Neural cell (in vitro differentiated cells): ENCODE data around the gene CHD6. TPM values are rescaled to one million over a fixed set of nuclear protein-coding genes. Genes with fewer than 3 reads are reported as not detected.

ENCODE experiments used
- H2AFZ ChIP-seq: fragments of 200-600, 300-800 bp; sonication (generic), shearing (Covaris generic); 2 replicates; pipeline ENCODE4 v1.6.0; 2014; ENCODE audit warnings: low read depth, mild to moderate bottlenecking, antibody characterized with exemption, low read length, moderate library complexity
- H3F3A ChIP-seq: fragments of 200-600 bp; shearing (Covaris generic); 2 replicates; pipeline ENCODE4 v1.6.1; 2016; ENCODE audit warnings: mild to moderate bottlenecking, moderate library complexity, mixed read lengths, antibody characterized with exemption, low read length; ENCODE audit not compliant: insufficient read depth, poor library complexity, severe bottlenecking
- H3K27ac ChIP-seq: fragments of 200-600, 300-800 bp; sonication (generic), shearing (Covaris generic); 2 replicates; pipeline ENCODE4 v1.5.1; 2014; ENCODE audit warnings: mild to moderate bottlenecking, low read length, moderate library complexity
- H3K27me3 ChIP-seq: fragments of 300-800, 200-600 bp; sonication (generic), shearing (Covaris generic); 2 replicates; pipeline ENCODE4 v1.6.0; 2014; ENCODE audit warnings: mild to moderate bottlenecking, low read depth, low read length, moderate library complexity; ENCODE audit not compliant: insufficient read depth
- H3K36me3 ChIP-seq: fragments of 300-800, 200-600 bp; sonication (generic), shearing (Covaris generic); 2 replicates; pipeline ENCODE4 v1.5.1; 2014; ENCODE audit warnings: mild to moderate bottlenecking, antibody characterized with exemption, low read length, moderate library complexity; ENCODE audit not compliant: insufficient read depth
- H3K4me2 ChIP-seq: fragments of 300-800, 200-600 bp; sonication (generic), shearing (Covaris generic); 2 replicates; pipeline ENCODE4 v1.6.0; 2014; ENCODE audit warnings: mild to moderate bottlenecking, low read length
- H3K4me3 ChIP-seq: fragments of 300-800, 200-600 bp; sonication (generic), shearing (Covaris generic); 2 replicates; pipeline ENCODE4 v1.5.1; 2014; ENCODE audit warnings: mild to moderate bottlenecking, low read length, moderate library complexity
- H3K79me2 ChIP-seq: fragments of 200-600 bp; shearing (Covaris generic); replicated peaks from 2 replicates; pipeline ENCODE4 v1.6.0; 2014; ENCODE audit warnings: mild to moderate bottlenecking, low read length, moderate library complexity; ENCODE audit not compliant: insufficient read depth
- H3K9ac ChIP-seq: fragments of 300-800, 200-600 bp; sonication (generic), shearing (Covaris generic); 2 replicates; pipeline ENCODE4 v1.6.1; 2016; ENCODE audit warnings: mild to moderate bottlenecking, low read length, mixed read lengths
- H3K9me2 ChIP-seq: fragments of 200-600 bp; shearing (Covaris generic); 2 replicates; pipeline ENCODE4 v1.6.1; 2016; ENCODE audit warnings: mild to moderate bottlenecking, low read length, mixed read lengths; ENCODE audit not compliant: insufficient read depth
- H3K9me3 ChIP-seq: fragments of 200-600, 300-800 bp; sonication (generic), shearing (Covaris generic); 2 replicates; pipeline ENCODE4 v1.6.1; 2016; ENCODE audit warnings: mild to moderate bottlenecking, mixed run types, low read length, moderate library complexity, mixed read lengths
- H4K20me1 ChIP-seq: fragments of 200-600 bp; shearing (Covaris generic); 2 replicates; pipeline ENCODE4 v1.6.1; 2016; ENCODE audit warnings: mild to moderate bottlenecking, mixed run types; ENCODE audit not compliant: insufficient read depth
- EP300 ChIP-seq: fragments of 450-650 bp; conservative IDR thresholded peaks from 2 replicates; pipeline ENCODE4 v1.6.1; 2014; ENCODE audit warnings: antibody characterized with exemption, mild to moderate bottlenecking, moderate library complexity; ENCODE audit not compliant: poor library complexity, severe bottlenecking
- EZH2 ChIP-seq: fragments of 200-600, 300-800 bp; shearing (Covaris generic), sonication (generic); IDR thresholded peaks from 2 replicates; pipeline ENCODE4 v1.6.1; 2014; ENCODE audit warnings: antibody characterized with exemption, low read length, borderline replicate concordance, mild to moderate bottlenecking; ENCODE audit not compliant: insufficient read depth, poor library complexity, severe bottlenecking
- MXI1 ChIP-seq: fragments of 450-650 bp; conservative IDR thresholded peaks from 2 replicates; pipeline ENCODE4 v1.6.1; 2014; ENCODE audit warnings: antibody characterized with exemption, mild to moderate bottlenecking; ENCODE audit not compliant: poor library complexity, severe bottlenecking
- POLR2AphosphoS5 ChIP-seq: IDR thresholded peaks from 2 replicates; pipeline ENCODE4 v1.6.1; 2012
- RAD21 ChIP-seq: fragments of 450-650 bp; conservative IDR thresholded peaks from 2 replicates; pipeline ENCODE4 v1.6.1; 2014; ENCODE audit warnings: antibody characterized with exemption, mild to moderate bottlenecking, moderate library complexity
- SMC3 ChIP-seq: fragments of 450-650 bp; conservative IDR thresholded peaks from 2 replicates; pipeline ENCODE4 v1.6.1; 2014; ENCODE audit warnings: antibody characterized with exemption, mild to moderate bottlenecking, moderate library complexity; ENCODE audit not compliant: poor library complexity
- TAF1 ChIP-seq: IDR thresholded peaks from 2 replicates; pipeline ENCODE4 v1.6.1; 2012; ENCODE audit warnings: low read depth
- polyA plus RNA-seq: library from polyadenylated mRNA; depleted of rRNA; stranded (reverse); fragments of >200 nt; gene quantifications from 2 replicates; pipeline ENCODE4 v1.2.3, GENCODE V29; 2014
- TF ChIP-seq, protein P1 (sequence below): IDR thresholded peaks from 2 replicates; pipeline ENCODE4 v1.6.1; 2012; ENCODE audit warnings: borderline replicate concordance
- TF ChIP-seq, protein P2 (sequence below): fragments of 450-650 bp; IDR thresholded peaks from 2 replicates; pipeline ENCODE4 v1.5.1; 2014; ENCODE audit warnings: antibody characterized with exemption, mild to moderate bottlenecking, moderate library complexity; ENCODE audit not compliant: poor library complexity, severe bottlenecking

The CHD6 gene
- polyA plus RNA-seq, 1 donor from 2014 or later, result 22.9 TPM

DNA sequence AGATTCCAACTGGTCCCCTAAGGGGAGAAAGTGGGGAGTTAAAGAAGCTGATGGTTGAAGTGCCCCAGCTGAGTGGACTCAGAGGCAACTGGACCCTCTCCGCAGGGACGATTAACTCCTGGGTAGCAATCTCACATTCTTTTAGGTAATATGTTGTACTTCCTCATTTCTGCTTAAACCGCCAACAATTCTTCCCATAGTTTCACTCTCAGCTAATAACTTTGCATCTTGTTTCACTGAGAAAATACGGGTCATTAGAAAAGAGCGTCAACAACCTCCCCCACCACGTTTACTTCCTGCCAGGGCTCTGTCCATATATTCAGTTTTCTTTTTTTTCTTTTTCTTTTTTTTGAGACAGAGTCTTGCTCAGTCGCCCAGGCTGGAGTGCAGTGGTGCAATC is 39.5 kb upstream of the CHD6 start:
- H3K9ac ChIP-seq, result no peak overlapping the region
- H3F3A ChIP-seq, result no peaks in the 10 kb centered on the region
- no peaks in the 10 kb centered on the region for H3K9me3 ChIP-seq
- H3K27me3 ChIP-seq, result no peaks in the 10 kb centered on the region
- no peaks in the 10 kb centered on the region for H3K36me3 ChIP-seq
- no peak overlapping the region for H3K4me2 ChIP-seq
- no peak overlapping the region for H3K4me3 ChIP-seq
- no peaks in the 10 kb centered on the region for H4K20me1 ChIP-seq
- H3K27ac ChIP-seq, result no peak overlapping the region
- H3K79me2 ChIP-seq, result no peaks in the 10 kb centered on the region
- H3K9me2 ChIP-seq, result no peaks in the 10 kb centered on the region
- H2AFZ ChIP-seq, result no peak overlapping the region
- TF ChIP-seq RAD21, result no peak
- TF ChIP-seq EZH2, result no peak
- TF ChIP-seq, protein P1, sequence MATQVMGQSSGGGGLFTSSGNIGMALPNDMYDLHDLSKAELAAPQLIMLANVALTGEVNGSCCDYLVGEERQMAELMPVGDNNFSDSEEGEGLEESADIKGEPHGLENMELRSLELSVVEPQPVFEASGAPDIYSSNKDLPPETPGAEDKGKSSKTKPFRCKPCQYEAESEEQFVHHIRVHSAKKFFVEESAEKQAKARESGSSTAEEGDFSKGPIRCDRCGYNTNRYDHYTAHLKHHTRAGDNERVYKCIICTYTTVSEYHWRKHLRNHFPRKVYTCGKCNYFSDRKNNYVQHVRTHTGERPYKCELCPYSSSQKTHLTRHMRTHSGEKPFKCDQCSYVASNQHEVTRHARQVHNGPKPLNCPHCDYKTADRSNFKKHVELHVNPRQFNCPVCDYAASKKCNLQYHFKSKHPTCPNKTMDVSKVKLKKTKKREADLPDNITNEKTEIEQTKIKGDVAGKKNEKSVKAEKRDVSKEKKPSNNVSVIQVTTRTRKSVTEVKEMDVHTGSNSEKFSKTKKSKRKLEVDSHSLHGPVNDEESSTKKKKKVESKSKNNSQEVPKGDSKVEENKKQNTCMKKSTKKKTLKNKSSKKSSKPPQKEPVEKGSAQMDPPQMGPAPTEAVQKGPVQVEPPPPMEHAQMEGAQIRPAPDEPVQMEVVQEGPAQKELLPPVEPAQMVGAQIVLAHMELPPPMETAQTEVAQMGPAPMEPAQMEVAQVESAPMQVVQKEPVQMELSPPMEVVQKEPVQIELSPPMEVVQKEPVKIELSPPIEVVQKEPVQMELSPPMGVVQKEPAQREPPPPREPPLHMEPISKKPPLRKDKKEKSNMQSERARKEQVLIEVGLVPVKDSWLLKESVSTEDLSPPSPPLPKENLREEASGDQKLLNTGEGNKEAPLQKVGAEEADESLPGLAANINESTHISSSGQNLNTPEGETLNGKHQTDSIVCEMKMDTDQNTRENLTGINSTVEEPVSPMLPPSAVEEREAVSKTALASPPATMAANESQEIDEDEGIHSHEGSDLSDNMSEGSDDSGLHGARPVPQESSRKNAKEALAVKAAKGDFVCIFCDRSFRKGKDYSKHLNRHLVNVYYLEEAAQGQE, result no peak
- no peak for TF ChIP-seq POLR2AphosphoS5

DNA sequence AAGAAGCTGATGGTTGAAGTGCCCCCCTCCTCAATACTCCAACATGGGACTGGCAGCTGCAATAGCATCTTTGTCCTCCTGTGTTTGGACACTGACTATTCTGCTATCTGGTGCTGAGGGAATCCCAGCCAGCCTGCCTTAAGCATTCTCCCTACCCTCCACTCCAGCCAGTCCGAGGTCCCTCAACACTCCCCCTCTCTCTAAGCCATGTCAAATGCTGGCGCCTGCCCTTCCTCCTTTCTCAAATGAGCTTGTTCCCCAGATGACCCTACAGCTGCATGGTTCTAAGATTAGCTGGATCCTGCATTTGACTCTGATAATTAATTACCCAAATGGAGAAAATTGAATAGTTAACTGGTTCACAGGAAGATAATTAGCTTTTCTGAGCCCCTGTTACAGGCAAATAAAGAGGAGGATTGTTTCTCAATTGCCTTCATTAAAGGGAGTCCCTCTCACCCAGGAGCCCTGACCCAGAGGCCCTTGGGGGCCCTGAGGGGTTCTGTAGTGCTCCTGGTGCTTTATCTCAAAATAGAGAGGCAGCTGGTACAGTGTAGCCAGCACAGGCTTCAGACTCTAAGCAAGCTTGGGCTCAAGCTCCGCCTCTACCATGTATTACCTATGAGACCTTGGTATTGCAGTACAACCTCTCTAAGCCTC is 37.9 kb upstream of the CHD6 start:
- no peaks in the 10 kb centered on the region for H4K20me1 ChIP-seq
- H3K36me3 ChIP-seq, result no peaks in the 10 kb centered on the region
- H3K9ac ChIP-seq, result no peak overlapping the region
- no peak overlapping the region for H3K4me2 ChIP-seq
- H3F3A ChIP-seq, result no peaks in the 10 kb centered on the region
- H3K9me2 ChIP-seq, result no peaks in the 10 kb centered on the region
- no peak overlapping the region for H3K4me3 ChIP-seq
- H3K79me2 ChIP-seq, result no peaks in the 10 kb centered on the region
- H3K27me3 ChIP-seq, result no peaks in the 10 kb centered on the region
- TF ChIP-seq SMC3 (no peak), RAD21 (no peak), MXI1 (no peak), POLR2AphosphoS5 (no peak), EP300 (no peak), EZH2 (no peak), TAF1 (no peak)
- TF ChIP-seq, protein P2, sequence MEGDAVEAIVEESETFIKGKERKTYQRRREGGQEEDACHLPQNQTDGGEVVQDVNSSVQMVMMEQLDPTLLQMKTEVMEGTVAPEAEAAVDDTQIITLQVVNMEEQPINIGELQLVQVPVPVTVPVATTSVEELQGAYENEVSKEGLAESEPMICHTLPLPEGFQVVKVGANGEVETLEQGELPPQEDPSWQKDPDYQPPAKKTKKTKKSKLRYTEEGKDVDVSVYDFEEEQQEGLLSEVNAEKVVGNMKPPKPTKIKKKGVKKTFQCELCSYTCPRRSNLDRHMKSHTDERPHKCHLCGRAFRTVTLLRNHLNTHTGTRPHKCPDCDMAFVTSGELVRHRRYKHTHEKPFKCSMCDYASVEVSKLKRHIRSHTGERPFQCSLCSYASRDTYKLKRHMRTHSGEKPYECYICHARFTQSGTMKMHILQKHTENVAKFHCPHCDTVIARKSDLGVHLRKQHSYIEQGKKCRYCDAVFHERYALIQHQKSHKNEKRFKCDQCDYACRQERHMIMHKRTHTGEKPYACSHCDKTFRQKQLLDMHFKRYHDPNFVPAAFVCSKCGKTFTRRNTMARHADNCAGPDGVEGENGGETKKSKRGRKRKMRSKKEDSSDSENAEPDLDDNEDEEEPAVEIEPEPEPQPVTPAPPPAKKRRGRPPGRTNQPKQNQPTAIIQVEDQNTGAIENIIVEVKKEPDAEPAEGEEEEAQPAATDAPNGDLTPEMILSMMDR, result no peak
- TF ChIP-seq, protein P1, result no peak
- no peaks in the 10 kb centered on the region for H3K9me3 ChIP-seq
- no peak overlapping the region for H2AFZ ChIP-seq
- H3K27ac ChIP-seq, result no peak overlapping the region
